Measurements from ENCODE around the gene PPT1. TPM values are rescaled to one million over a fixed set of nuclear protein-coding genes. Genes with fewer than 3 reads are reported as not detected.

The PPT1 gene
- total and polyA plus RNA-seq, 2 experiments from 2014 or later = 67.4 to 202 TPM

DNA sequence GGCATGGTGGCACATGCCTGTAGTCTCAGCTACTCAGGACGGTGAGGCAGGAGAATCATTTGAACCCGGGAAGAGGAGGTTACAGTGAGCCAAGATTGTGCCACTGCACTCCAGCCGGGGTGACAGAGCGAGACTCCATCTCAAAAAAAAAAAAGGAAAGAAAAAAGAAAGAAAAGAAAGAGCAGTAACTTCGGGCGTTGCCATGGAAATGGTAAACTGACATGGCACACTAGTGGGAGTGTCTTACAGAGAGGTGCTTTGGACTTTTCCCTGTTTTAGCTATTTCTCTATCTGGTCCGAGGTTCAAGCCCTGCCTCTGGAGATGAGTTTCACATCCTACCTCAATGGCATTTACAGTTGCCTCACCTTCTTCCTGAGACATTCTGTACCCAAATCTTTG lies 23.1 kb upstream of the PPT1 start:
- TF ChIP-seq ZNF462 (CRISPR knock-in tag; IDR thresholded peaks at IDR 0.05) (no peak), REST (IDR thresholded peaks at IDR 0.05; ENCODE audit: unreplicated experiment) (no peak), JUNB (IDR thresholded peaks at IDR 0.05; ENCODE audit: unreplicated experiment) (no peak), ZNF114 (CRISPR knock-in tag; IDR thresholded peaks at IDR 0.05) (no peak), EZH2 (IDR thresholded peaks at IDR 0.05; ENCODE audit: low read depth, unreplicated experiment) (no peak), ETS1 (IDR thresholded peaks at IDR 0.05) (no peak), CREB1 (CRISPR knock-in tag; IDR thresholded peaks at IDR 0.05; ENCODE audit: low read depth) (no peak)
- TF ChIP-seq, protein P1, sequence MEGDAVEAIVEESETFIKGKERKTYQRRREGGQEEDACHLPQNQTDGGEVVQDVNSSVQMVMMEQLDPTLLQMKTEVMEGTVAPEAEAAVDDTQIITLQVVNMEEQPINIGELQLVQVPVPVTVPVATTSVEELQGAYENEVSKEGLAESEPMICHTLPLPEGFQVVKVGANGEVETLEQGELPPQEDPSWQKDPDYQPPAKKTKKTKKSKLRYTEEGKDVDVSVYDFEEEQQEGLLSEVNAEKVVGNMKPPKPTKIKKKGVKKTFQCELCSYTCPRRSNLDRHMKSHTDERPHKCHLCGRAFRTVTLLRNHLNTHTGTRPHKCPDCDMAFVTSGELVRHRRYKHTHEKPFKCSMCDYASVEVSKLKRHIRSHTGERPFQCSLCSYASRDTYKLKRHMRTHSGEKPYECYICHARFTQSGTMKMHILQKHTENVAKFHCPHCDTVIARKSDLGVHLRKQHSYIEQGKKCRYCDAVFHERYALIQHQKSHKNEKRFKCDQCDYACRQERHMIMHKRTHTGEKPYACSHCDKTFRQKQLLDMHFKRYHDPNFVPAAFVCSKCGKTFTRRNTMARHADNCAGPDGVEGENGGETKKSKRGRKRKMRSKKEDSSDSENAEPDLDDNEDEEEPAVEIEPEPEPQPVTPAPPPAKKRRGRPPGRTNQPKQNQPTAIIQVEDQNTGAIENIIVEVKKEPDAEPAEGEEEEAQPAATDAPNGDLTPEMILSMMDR (conservative IDR thresholded peaks at IDR 0.05; ENCODE audit: low read depth in 2 of 2) = no peak
- H3K9me3 Mint-ChIP-seq = no peaks in the 10 kb centered on the region
- no peak for ATAC-seq

More for the DNA sequence above, 23.1 kb upstream of the PPT1 start:
- H3K36me3 ChIP-seq (ENCODE audit: insufficient read depth) = no peaks in the 10 kb centered on the region
- H3F3A ChIP-seq (replicated peaks; ENCODE audit: low read depth) = no peaks in the 10 kb centered on the region
- no peak overlapping the region for H3K4me3 Mint-ChIP-seq
- no peak overlapping the region for H3K4me2 ChIP-seq
- no peak overlapping the region for H3K27ac Mint-ChIP-seq
- H3K79me2 ChIP-seq (replicated peaks; ENCODE audit: insufficient read depth) = no peaks in the 10 kb centered on the region
- DNase-seq (ENCODE audit: low spot score) = peak; percentile 17
- no peaks in the 10 kb centered on the region for H3K9me2 ChIP-seq (ENCODE audit: insufficient read depth)
- H3K27me3 Mint-ChIP-seq (ENCODE audit: insufficient read depth, low read depth, poor library complexity) = peaks cover 2% of the 10 kb centered on the region
- H3K4me1 Mint-ChIP-seq = no peaks in the 10 kb centered on the region
- H3K4me3 ChIP-seq = no peak overlapping the region
- H3K27me3 ChIP-seq (ENCODE audit: insufficient read depth) = no peaks in the 10 kb centered on the region
- H3K36me3 Mint-ChIP-seq (ENCODE audit: low read depth) = no peaks in the 10 kb centered on the region
- no peaks in the 10 kb centered on the region for H3K4me1 ChIP-seq (ENCODE audit: insufficient read depth)
- no peak overlapping the region for H3K27ac ChIP-seq (ENCODE audit: low read depth)
- no peak overlapping the region for H2AFZ ChIP-seq
- H4K20me1 ChIP-seq (replicated peaks; ENCODE audit: insufficient read depth) = no peaks in the 10 kb centered on the region
